H1 (cell line): ENCODE results near the gene C2CD4D. TPM values are rescaled to one million over a fixed set of nuclear protein-coding genes. Genes with fewer than 3 reads are reported as not detected.

Source experiments
- CTCF ChIA-PET: fragments of 300-600 bp; sonication (Branson Sonifier 250); formaldehyde crosslinking; loops from one replicate; lab custom pipeline; 2021; ENCODE audit not compliant: partially characterized antibody; lab: Charles Lee
- POLR2A ChIA-PET: fragments of 300-600 bp; sonication (Branson Sonifier 250); formaldehyde crosslinking; loops from one replicate; lab custom pipeline; 2021; ENCODE audit warnings: inconsistent platforms; ENCODE audit not compliant: partially characterized antibody; lab: Charles Lee
- DNase-seq, 2 experiments: peaks; one replicate each; pipeline versions ENCODE4 v3.0.0 to v3.0.0-alpha.2; 2010 to 2022; ENCODE audit warnings: low spot score in 2 of 2, low read depth in 1 of 2, mixed read lengths in 1 of 2
- FAIRE-seq: peaks from 2 replicates; lab custom pipeline; 2011; peaks lifted over from hg19 to GRCh38; lab: Jason Lieb, UNC
- H2AFZ ChIP-seq: 2 replicates; pipeline ENCODE4 v1.8.1; 2012; ENCODE audit warnings: low read length, inconsistent platforms
- H2AK5ac ChIP-seq: 2 replicates; pipeline ENCODE4 v1.6.1; 2013; ENCODE audit warnings: low read depth, low read length
- H2BK120ac ChIP-seq: replicated peaks from 2 replicates; pipeline ENCODE3; 2013; ENCODE audit warnings: low read depth, low read length, inconsistent platforms
- H2BK12ac ChIP-seq: 2 replicates; pipeline ENCODE4 v1.6.1; 2013; ENCODE audit warnings: low read depth, low read length
- H2BK15ac ChIP-seq: 2 replicates; pipeline ENCODE4 v1.6.1; 2013; ENCODE audit warnings: low read length
- H2BK20ac ChIP-seq: 2 replicates; pipeline ENCODE4 v1.6.1; 2013; ENCODE audit warnings: low read length
- H2BK5ac ChIP-seq: 2 replicates; pipeline ENCODE4 v1.6.1; 2013; ENCODE audit warnings: low read depth, low read length
- H3K14ac ChIP-seq: 2 replicates; pipeline ENCODE4 v1.6.1; 2013; ENCODE audit warnings: inconsistent platforms; ENCODE audit not compliant: insufficient read length
- H3K18ac ChIP-seq: 2 replicates; pipeline ENCODE4 v1.6.1; 2013; ENCODE audit warnings: low read length; ENCODE audit errors: extremely low read depth
- H3K23ac ChIP-seq: 2 replicates; pipeline ENCODE4 v1.6.1; 2013; ENCODE audit warnings: inconsistent platforms; ENCODE audit not compliant: insufficient read length
- H3K23me2 ChIP-seq: 2 replicates; pipeline ENCODE4 v1.6.1; 2013; ENCODE audit warnings: low read depth, low read length
- H3K27ac ChIP-seq: 2 replicates; pipeline ENCODE4 v1.6.1; 2011; ENCODE audit warnings: low read depth, low read length, inconsistent platforms
- H3K27me3 ChIP-seq, 4 experiments: replicated peaks in 1 of 4; 1 replicate in 1 of 4; 2 replicates in 3 of 4; pipeline versions ENCODE4 v1.6.1 to v1.8.1; 2011 to 2013; ENCODE audit warnings: low read length in 3 of 4, mild to moderate bottlenecking in 3 of 4, inconsistent platforms in 2 of 4, mixed read lengths in 2 of 4, moderate library complexity in 1 of 4; ENCODE audit not compliant: control insufficient read depth in 3 of 4, insufficient read depth in 3 of 4; ENCODE audit errors: extremely low read depth in 1 of 4
- H3K36me3 ChIP-seq, 4 experiments: 2 replicates each; pipeline versions ENCODE4 v1.6.1 to v1.8.1; 2011 to 2013; ENCODE audit warnings: mild to moderate bottlenecking in 4 of 4, low read length in 3 of 4, moderate library complexity in 2 of 4, control low read depth in 1 of 4, inconsistent platforms in 1 of 4; ENCODE audit not compliant: insufficient read depth in 4 of 4, control insufficient read depth in 2 of 4
- H3K4ac ChIP-seq: replicated peaks from 2 replicates; pipeline ENCODE3; 2013; ENCODE audit warnings: low read length, low read depth, mixed read lengths, inconsistent platforms; ENCODE audit not compliant: insufficient read length
- H3K4me1 ChIP-seq, 4 experiments: replicated peaks in 1 of 4; 1 replicate in 1 of 4; 2 replicates in 3 of 4; pipeline versions ENCODE4 v1.6.1 to v1.8.1; 2011 to 2013; ENCODE audit warnings: low read length in 3 of 4, inconsistent platforms in 2 of 4, mixed read lengths in 1 of 4; ENCODE audit not compliant: insufficient read depth in 4 of 4, control insufficient read depth in 3 of 4
- H3K4me2 ChIP-seq, 2 experiments: 2 replicates each; pipeline versions ENCODE4 v1.6.1 to v1.8.1; 2011 to 2013; ENCODE audit warnings: low read depth in 2 of 2, low read length in 2 of 2, control low read depth in 1 of 2, inconsistent platforms in 1 of 2, mild to moderate bottlenecking in 1 of 2; ENCODE audit not compliant: insufficient read depth in 1 of 2
- H3K4me3 ChIP-seq, 4 experiments: fragments of 200-600, 300-600 bp in 1 of 4; sonication (generic), shearing (Covaris generic), sonication (Bioruptor Twin) in 1 of 4; 2 replicates each; pipeline versions ENCODE4 v1.5.1 to v1.8.1; 2011 to 2016; ENCODE audit warnings: low read length in 4 of 4, low read depth in 3 of 4, control low read depth in 2 of 4, inconsistent platforms in 2 of 4, mild to moderate bottlenecking in 2 of 4, mixed read lengths in 1 of 4, moderate library complexity in 1 of 4; ENCODE audit not compliant: insufficient read depth in 2 of 4; ENCODE audit errors: extremely low read depth in 1 of 4
- H3K56ac ChIP-seq: replicated peaks from 2 replicates; pipeline ENCODE3; 2013; ENCODE audit warnings: low read depth, mild to moderate bottlenecking, mixed read lengths, low read length, inconsistent platforms; ENCODE audit not compliant: insufficient read length
- H3K79me1 ChIP-seq: 2 replicates; pipeline ENCODE4 v1.6.1; 2013; ENCODE audit warnings: low read depth, low read length, control low read depth
- H3K79me2 ChIP-seq, 2 experiments: 2 replicates each; pipeline versions ENCODE4 v1.6.1 to v1.8.1; 2012 to 2013; ENCODE audit warnings: low read length in 2 of 2, mild to moderate bottlenecking in 2 of 2, inconsistent platforms in 1 of 2; ENCODE audit not compliant: insufficient read depth in 2 of 2, control insufficient read depth in 1 of 2
- H3K9ac ChIP-seq, 4 experiments: replicated peaks in 1 of 4; 1 replicate in 1 of 4; 2 replicates in 3 of 4; pipeline versions ENCODE4 v1.6.1 to v1.8.1; 2011 to 2013; ENCODE audit warnings: low read depth in 3 of 4, low read length in 3 of 4, control low read depth in 2 of 4, mild to moderate bottlenecking in 2 of 4, moderate library complexity in 2 of 4, inconsistent platforms in 1 of 4; ENCODE audit errors: extremely low read depth in 1 of 4
- H3K9me3 ChIP-seq, 2 experiments: 2 replicates each; pipeline versions ENCODE4 v1.6.1 to v1.8.1; 2012 to 2013; ENCODE audit warnings: mild to moderate bottlenecking in 2 of 2, moderate library complexity in 2 of 2, control low read depth in 1 of 2, inconsistent platforms in 1 of 2, low read depth in 1 of 2, low read length in 1 of 2, mixed read lengths in 1 of 2; ENCODE audit not compliant: insufficient read depth in 2 of 2
- H4K20me1 ChIP-seq, 2 experiments: replicated peaks in 1 of 2; 2 replicates each; pipeline versions ENCODE3 to v1.8.1; 2011 to 2013; ENCODE audit warnings: inconsistent platforms in 2 of 2, low read length in 2 of 2, mild to moderate bottlenecking in 1 of 2; ENCODE audit not compliant: insufficient read depth in 2 of 2, control insufficient read depth in 1 of 2
- H4K5ac ChIP-seq: 2 replicates; pipeline ENCODE4 v1.6.1; 2013; ENCODE audit warnings: low read length, low read depth, mixed read lengths, inconsistent platforms; ENCODE audit not compliant: insufficient read length
- H4K8ac ChIP-seq: 2 replicates; pipeline ENCODE4 v1.8.0; 2013; ENCODE audit warnings: mild to moderate bottlenecking, moderate library complexity, low read length, inconsistent platforms; ENCODE audit not compliant: insufficient read depth; ENCODE audit errors: extremely low read depth
- H4K91ac ChIP-seq: replicated peaks from 2 replicates; pipeline ENCODE3; 2013; ENCODE audit warnings: low read length, mixed read lengths, inconsistent platforms; ENCODE audit not compliant: insufficient read length
- EGR1 ChIP-seq: IDR thresholded peaks from 2 replicates; pipeline ENCODE4 v1.6.1; 2011; ENCODE audit warnings: low read depth, low read length, borderline replicate concordance
- MAFK ChIP-seq: IDR thresholded peaks from 2 replicates; pipeline ENCODE4 v1.6.1; 2012; ENCODE audit warnings: low read depth, mild to moderate bottlenecking, improper control_type of control experiment, low read length
- POLR2AphosphoS5 ChIP-seq: IDR thresholded peaks from 2 replicates; pipeline ENCODE4 v1.6.1; 2011; ENCODE audit warnings: low read depth, low read length
- RAD21 ChIP-seq, 2 experiments: IDR thresholded peaks in 1 of 2; conservative IDR thresholded peaks in 1 of 2; 2 replicates each; pipeline ENCODE4 v1.6.1; 2011; ENCODE audit warnings: low read depth in 2 of 2, low read length in 2 of 2, improper control_type of control experiment in 1 of 2, inconsistent platforms in 1 of 2, mild to moderate bottlenecking in 1 of 2, moderate library complexity in 1 of 2
- RBBP5 ChIP-seq: IDR thresholded peaks from 2 replicates; pipeline ENCODE4 v1.7.1; 2012; ENCODE audit warnings: low read depth, mild to moderate bottlenecking, inconsistent platforms, low read length, moderate library complexity, borderline replicate concordance
- TAF1 ChIP-seq: IDR thresholded peaks from 2 replicates; pipeline ENCODE4 v1.6.1; 2011; ENCODE audit warnings: mild to moderate bottlenecking, low read depth, low read length
- TEAD4 ChIP-seq: IDR thresholded peaks from 2 replicates; pipeline ENCODE4 v1.6.1; 2012; ENCODE audit warnings: low read depth, low read length, inconsistent platforms, mixed read lengths
- WGBS, 2 experiments: shearing (Covaris generic) in 1 of 2; methylation state at CpG; one replicate each; pipeline versions ENCODE4 v1.1.6 to v1.1.7; 2013 to 2015; ENCODE audit warnings: low lambda C conversion rate in 2 of 2, mixed read lengths in 2 of 2, inconsistent platforms in 1 of 2, low coverage in 1 of 2, missing lambda C conversion rate in 1 of 2; ENCODE audit not compliant: insufficient replicate concordance in 2 of 2, insufficient coverage in 1 of 2, insufficient read length in 1 of 2; ENCODE audit errors: extremely low coverage in 1 of 2, missing lambda C conversion rate in 1 of 2; 5-methylcytosine and 5-hydroxymethylcytosine counted together
- polyA plus RNA-seq, 7 experiments: library from polyadenylated mRNA; depleted of rRNA in 3 of 7; stranded (reverse) in 5 of 7; unstranded in 2 of 7; fragments of >200 nt in 5 of 7; fragments of 200-250 nt in 2 of 7; gene quantifications; 1 replicate in 5 of 7; 2 replicates in 1 of 7; 4 replicates in 1 of 7; pipeline versions ENCODE4 v1.2.1 to v1.2.3, GENCODE V29; 2011 to 2013; ENCODE audit warnings: missing spikeins in 2 of 7, mixed read lengths in 2 of 7
- total RNA-seq: library from RNA; stranded (reverse); fragmentation: NEBNext Ultra II Directional; extraction: Animal tissue kit (Norgen Biotek cat#: 25700); gene quantifications from 2 replicates; pipeline ENCODE4 v1.2.1, GENCODE V29; 2021
- TF ChIP-seq, protein P1 (sequence below): IDR thresholded peaks from 2 replicates; pipeline ENCODE4 v1.6.1; 2012; ENCODE audit warnings: inconsistent platforms
- TF ChIP-seq, protein P2 (sequence below): IDR thresholded peaks from 2 replicates; pipeline ENCODE4 v1.6.1; 2011; ENCODE audit warnings: low read length, improper control_type of control experiment

C2CD4D gene
- total and polyA plus RNA-seq, 2 of the 8 experiments (the other 6 are each of a cell fraction or from before 2014, with no cell fraction given) = 0.41 to 0.71 TPM

DNA sequence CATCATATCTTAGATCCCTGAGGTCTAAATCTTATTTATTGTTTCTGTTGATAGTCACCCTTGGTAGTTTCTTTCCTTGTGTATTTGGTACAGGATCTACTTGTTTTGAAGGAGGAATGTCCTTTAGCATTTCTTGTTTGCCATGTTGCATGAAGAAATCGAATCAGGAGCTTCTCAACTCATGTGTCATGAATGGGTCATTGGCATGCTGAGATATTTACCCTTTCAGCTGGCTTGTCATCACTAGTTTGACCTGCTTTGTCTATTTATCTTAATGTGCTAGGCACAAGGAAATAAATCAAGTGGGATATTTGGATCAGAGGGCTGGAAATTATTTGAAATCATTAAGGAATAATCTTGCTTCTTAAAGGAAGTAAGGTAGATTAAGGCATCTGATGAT is 45.9 kb upstream of the C2CD4D start:
- no peak overlapping the region for H3K4me3 ChIP-seq
- H2BK12ac ChIP-seq = no peak overlapping the region
- no peak overlapping the region for H3K4ac ChIP-seq
- no peak overlapping the region for H3K14ac ChIP-seq
- FAIRE-seq = no peak
- H3K27ac ChIP-seq = no peak overlapping the region
- no peak overlapping the region for H3K4me2 ChIP-seq
- H3K79me2 ChIP-seq = no peaks in the 10 kb centered on the region
- TF ChIP-seq RBBP5 (no peak), EGR1 (no peak), RAD21 (IDR thresholded peaks at IDR 0.05 in 1 of 2, conservative IDR thresholded peaks at IDR 0.05 in 1 of 2; ENCODE audit: low read depth in 2 of 2, low read length in 2 of 2) (no peak), MAFK (no peak), TEAD4 (no peak), POLR2AphosphoS5 (no peak), TAF1 (no peak)
- TF ChIP-seq, protein P1, sequence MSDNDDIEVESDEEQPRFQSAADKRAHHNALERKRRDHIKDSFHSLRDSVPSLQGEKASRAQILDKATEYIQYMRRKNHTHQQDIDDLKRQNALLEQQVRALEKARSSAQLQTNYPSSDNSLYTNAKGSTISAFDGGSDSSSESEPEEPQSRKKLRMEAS = no peak
- TF ChIP-seq, protein P2, sequence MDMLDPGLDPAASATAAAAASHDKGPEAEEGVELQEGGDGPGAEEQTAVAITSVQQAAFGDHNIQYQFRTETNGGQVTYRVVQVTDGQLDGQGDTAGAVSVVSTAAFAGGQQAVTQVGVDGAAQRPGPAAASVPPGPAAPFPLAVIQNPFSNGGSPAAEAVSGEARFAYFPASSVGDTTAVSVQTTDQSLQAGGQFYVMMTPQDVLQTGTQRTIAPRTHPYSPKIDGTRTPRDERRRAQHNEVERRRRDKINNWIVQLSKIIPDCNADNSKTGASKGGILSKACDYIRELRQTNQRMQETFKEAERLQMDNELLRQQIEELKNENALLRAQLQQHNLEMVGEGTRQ = no peak
- TF ChIP-seq, all 59 proteins: peak for 0
- Histone ChIP-seq H3K9me3 (0 out of 4 replicates have a peak, but pooled peaks cover 0 to 5% of the 10 kb centered on the region in 2 experiments), H3K79me1 (no peaks in the 10 kb centered on the region), H2BK5ac (no peak overlapping the region), H3K4me1 (no peaks in the 10 kb centered on the region), H4K91ac (no peak overlapping the region), H3K23me2 (no peaks in the 10 kb centered on the region), H3K27me3 (no peaks in the 10 kb centered on the region), H3K18ac (no peak overlapping the region), H2AK5ac (no peak overlapping the region), H2BK15ac (no peak overlapping the region), H4K8ac (no peak overlapping the region), H3K23ac (no peak overlapping the region), H3K36me3 (peaks cover 0 to 10% (median under 1%) of the 10 kb centered on the region in 4 experiments; a peak in 2 of 8 replicates), H2BK120ac (no peak overlapping the region), H4K20me1 (no peaks in the 10 kb centered on the region), H3K56ac (no peak overlapping the region), H2BK20ac (no peak overlapping the region), H4K5ac (no peak overlapping the region), H3K9ac (no peak overlapping the region), H2AFZ (no peak overlapping the region)
- ChIA-PET POLR2A (interaction anchor here (1.0 kb wide), 1 partner anchor 29 kb away, joined by 4 read pairs; no protein-coding TSS in a partner anchor), CTCF (interaction anchor here (0.6 to 0.7 kb wide), 3 partner anchors 11 to 226 kb away, joined by 3 to 5 read pairs (median 3); no protein-coding TSS in a partner anchor)
- DNase-seq = no peak
- WGBS, 2 experiments = 85% methylated on average over 1 of the region's 1 CpG; no CpG with 5 or more reads in 1 of the 2 experiments
